ENCODE measurements around the gene RAB7B. TPM values are rescaled to one million over a fixed set of nuclear protein-coding genes. Genes with fewer than 3 reads are reported as not detected.

Gene RAB7B
- total and polyA plus RNA-seq, 4 donors: 0.08 to 0.89 (median 0.20) TPM; not detected in 1

GRCh38 chr1:205988585-205988995, 14.6 kb downstream of the RAB7B start (continued):
- TF ChIP-seq, protein P1, sequence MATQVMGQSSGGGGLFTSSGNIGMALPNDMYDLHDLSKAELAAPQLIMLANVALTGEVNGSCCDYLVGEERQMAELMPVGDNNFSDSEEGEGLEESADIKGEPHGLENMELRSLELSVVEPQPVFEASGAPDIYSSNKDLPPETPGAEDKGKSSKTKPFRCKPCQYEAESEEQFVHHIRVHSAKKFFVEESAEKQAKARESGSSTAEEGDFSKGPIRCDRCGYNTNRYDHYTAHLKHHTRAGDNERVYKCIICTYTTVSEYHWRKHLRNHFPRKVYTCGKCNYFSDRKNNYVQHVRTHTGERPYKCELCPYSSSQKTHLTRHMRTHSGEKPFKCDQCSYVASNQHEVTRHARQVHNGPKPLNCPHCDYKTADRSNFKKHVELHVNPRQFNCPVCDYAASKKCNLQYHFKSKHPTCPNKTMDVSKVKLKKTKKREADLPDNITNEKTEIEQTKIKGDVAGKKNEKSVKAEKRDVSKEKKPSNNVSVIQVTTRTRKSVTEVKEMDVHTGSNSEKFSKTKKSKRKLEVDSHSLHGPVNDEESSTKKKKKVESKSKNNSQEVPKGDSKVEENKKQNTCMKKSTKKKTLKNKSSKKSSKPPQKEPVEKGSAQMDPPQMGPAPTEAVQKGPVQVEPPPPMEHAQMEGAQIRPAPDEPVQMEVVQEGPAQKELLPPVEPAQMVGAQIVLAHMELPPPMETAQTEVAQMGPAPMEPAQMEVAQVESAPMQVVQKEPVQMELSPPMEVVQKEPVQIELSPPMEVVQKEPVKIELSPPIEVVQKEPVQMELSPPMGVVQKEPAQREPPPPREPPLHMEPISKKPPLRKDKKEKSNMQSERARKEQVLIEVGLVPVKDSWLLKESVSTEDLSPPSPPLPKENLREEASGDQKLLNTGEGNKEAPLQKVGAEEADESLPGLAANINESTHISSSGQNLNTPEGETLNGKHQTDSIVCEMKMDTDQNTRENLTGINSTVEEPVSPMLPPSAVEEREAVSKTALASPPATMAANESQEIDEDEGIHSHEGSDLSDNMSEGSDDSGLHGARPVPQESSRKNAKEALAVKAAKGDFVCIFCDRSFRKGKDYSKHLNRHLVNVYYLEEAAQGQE (IDR thresholded peaks at IDR 0.05): no peak

DNA sequence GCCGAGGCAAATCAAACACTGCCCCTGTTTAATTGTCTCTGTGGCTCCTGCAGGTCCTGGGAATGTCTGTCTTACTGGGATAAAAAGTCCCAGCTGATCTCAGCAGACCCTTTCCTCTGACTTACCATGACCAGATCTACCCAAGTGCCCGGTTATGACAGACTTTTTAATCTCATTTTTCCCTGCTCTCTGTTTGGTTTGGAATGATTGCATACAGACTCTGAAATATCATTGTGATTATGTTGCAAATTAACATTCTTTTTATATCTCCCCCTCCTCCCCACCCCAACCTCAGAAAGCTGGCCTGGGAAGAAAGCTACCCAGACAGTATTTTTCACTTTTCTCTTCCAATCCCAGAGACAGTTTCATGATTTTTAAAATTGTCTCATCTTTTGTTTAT, 16.3 kb downstream of the RAB7B start:
- 80% methylated on average over 2 of the region's 2 CpGs for whole genome bisulfite sequencing
- Histone ChIP-seq H3K27me3 (ENCODE audit: control insufficient read depth in 4 of 4, insufficient read depth in 4 of 4, low read length in 3 of 4) (no peaks in the 10 kb centered on the region), H3K9me3 (ENCODE audit: control insufficient read depth in 4 of 4, low read length in 3 of 4) (no peaks in the 10 kb centered on the region), H3K4me3 (ENCODE audit: low read depth in 1 of 3, low read length in 3 of 3) (no peak overlapping the region), H3K36me3 (ENCODE audit: control insufficient read depth in 4 of 4, insufficient read depth in 3 of 4, low read depth in 1 of 4, low read length in 3 of 4) (no peaks in the 10 kb centered on the region), H3K9ac (ENCODE audit: low read depth in 1 of 2, low read length in 2 of 2) (no peak overlapping the region), H3K4me1 (ENCODE audit: control insufficient read depth in 4 of 4, insufficient read depth in 4 of 4, low read length in 3 of 4) (peaks cover 0 to 6% (median 1%) of the 10 kb centered on the region in 4 donors), H3K27ac (ENCODE audit: low read depth in 1 of 2, low read length in 2 of 2) (no peak overlapping the region)
- DNase-seq (ENCODE audit: low spot score): no peak
- TF ChIP-seq GABPA (IDR thresholded peaks at IDR 0.05 in 1 of 2, conservative IDR thresholded peaks at IDR 0.05 in 1 of 2): no peak
- no peak for TF ChIP-seq RAD21 (IDR thresholded peaks at IDR 0.05)
- TF ChIP-seq HNF4G (IDR thresholded peaks at IDR 0.05): no peak
- no peak for TF ChIP-seq FOXA2 (IDR thresholded peaks at IDR 0.05)
- no peak for TF ChIP-seq NR2F2 (IDR thresholded peaks at IDR 0.05)
- no peak for TF ChIP-seq FOXA1 (IDR thresholded peaks at IDR 0.05)
- TF ChIP-seq, protein P1 (IDR thresholded peaks at IDR 0.05): no peak
- no peak for TF ChIP-seq MAX (IDR thresholded peaks at IDR 0.05)
- TF ChIP-seq TAF1 (conservative IDR thresholded peaks at IDR 0.05): no peak
- TF ChIP-seq HNF4A (conservative IDR thresholded peaks at IDR 0.05): no peak
- TF ChIP-seq, protein P2, sequence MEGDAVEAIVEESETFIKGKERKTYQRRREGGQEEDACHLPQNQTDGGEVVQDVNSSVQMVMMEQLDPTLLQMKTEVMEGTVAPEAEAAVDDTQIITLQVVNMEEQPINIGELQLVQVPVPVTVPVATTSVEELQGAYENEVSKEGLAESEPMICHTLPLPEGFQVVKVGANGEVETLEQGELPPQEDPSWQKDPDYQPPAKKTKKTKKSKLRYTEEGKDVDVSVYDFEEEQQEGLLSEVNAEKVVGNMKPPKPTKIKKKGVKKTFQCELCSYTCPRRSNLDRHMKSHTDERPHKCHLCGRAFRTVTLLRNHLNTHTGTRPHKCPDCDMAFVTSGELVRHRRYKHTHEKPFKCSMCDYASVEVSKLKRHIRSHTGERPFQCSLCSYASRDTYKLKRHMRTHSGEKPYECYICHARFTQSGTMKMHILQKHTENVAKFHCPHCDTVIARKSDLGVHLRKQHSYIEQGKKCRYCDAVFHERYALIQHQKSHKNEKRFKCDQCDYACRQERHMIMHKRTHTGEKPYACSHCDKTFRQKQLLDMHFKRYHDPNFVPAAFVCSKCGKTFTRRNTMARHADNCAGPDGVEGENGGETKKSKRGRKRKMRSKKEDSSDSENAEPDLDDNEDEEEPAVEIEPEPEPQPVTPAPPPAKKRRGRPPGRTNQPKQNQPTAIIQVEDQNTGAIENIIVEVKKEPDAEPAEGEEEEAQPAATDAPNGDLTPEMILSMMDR (IDR thresholded peaks at IDR 0.05; ENCODE audit: low read depth, low read length, missing input control): no peak
- TF ChIP-seq, protein P3, sequence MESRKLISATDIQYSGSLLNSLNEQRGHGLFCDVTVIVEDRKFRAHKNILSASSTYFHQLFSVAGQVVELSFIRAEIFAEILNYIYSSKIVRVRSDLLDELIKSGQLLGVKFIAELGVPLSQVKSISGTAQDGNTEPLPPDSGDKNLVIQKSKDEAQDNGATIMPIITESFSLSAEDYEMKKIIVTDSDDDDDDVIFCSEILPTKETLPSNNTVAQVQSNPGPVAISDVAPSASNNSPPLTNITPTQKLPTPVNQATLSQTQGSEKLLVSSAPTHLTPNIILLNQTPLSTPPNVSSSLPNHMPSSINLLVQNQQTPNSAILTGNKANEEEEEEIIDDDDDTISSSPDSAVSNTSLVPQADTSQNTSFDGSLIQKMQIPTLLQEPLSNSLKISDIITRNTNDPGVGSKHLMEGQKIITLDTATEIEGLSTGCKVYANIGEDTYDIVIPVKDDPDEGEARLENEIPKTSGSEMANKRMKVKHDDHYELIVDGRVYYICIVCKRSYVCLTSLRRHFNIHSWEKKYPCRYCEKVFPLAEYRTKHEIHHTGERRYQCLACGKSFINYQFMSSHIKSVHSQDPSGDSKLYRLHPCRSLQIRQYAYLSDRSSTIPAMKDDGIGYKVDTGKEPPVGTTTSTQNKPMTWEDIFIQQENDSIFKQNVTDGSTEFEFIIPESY (IDR thresholded peaks at IDR 0.05): no peak
- TF ChIP-seq JUND (IDR thresholded peaks at IDR 0.05): no peak
- no peak for TF ChIP-seq SP1 (IDR thresholded peaks at IDR 0.05)
- TF ChIP-seq ATF3 (IDR thresholded peaks at IDR 0.05): no peak
- TF ChIP-seq EGR1 (IDR thresholded peaks at IDR 0.05; ENCODE audit: low read depth in 2 of 2): no peak
- TF ChIP-seq RXRA (IDR thresholded peaks at IDR 0.05): no peak
- TF ChIP-seq YY1 (IDR thresholded peaks at IDR 0.05): no peak
